ENCODE results near the gene FAM3B.

FAM3B gene

GRCh38 chr21:41405321-41405720 is 88.7 kb downstream of the FAM3B start:
- no peaks in the 10 kb centered on the region for H3K4me1 ChIP-seq (ENCODE audit: insufficient read depth, low read length)
- no peaks in the 10 kb centered on the region for H3K9me3 ChIP-seq (ENCODE audit: low read length)
- no peaks in the 10 kb centered on the region for H3K27me3 ChIP-seq (ENCODE audit: control insufficient read depth in 1 of 2, insufficient read depth in 2 of 2, low read length in 2 of 2)
- no peak overlapping the region for H3K27ac ChIP-seq (ENCODE audit: low read depth, low read length)
- H3K36me3 ChIP-seq (ENCODE audit: insufficient read depth, low read length), result peaks cover 7% of the 10 kb centered on the region
- H3K4me3 ChIP-seq (ENCODE audit: low read depth in 1 of 2, low read length in 2 of 2), result no peak overlapping the region
- H3K9ac ChIP-seq (ENCODE audit: low read length), result no peak overlapping the region

GRCh38 chr21:41406340-41406739 is 89.7 kb downstream of the FAM3B start:
- Histone ChIP-seq H3K36me3 (ENCODE audit: insufficient read depth, low read length) (peaks cover 7% of the 10 kb centered on the region), H3K4me3 (ENCODE audit: low read depth in 1 of 2, low read length in 2 of 2) (no peak overlapping the region), H3K9ac (ENCODE audit: low read length) (no peak overlapping the region), H3K9me3 (ENCODE audit: low read length) (no peaks in the 10 kb centered on the region), H3K4me1 (ENCODE audit: insufficient read depth, low read length) (no peaks in the 10 kb centered on the region), H3K27ac (ENCODE audit: low read depth, low read length) (no peak overlapping the region), H3K27me3 (ENCODE audit: control insufficient read depth in 1 of 2, insufficient read depth in 2 of 2, low read length in 2 of 2) (no peaks in the 10 kb centered on the region)
